GM12878 (cell line): ENCODE measurements around the gene CREB3L4. TPM values are rescaled to one million over a fixed set of nuclear protein-coding genes. Genes with fewer than 3 reads are reported as not detected.

Source experiments
- ATAC-seq: fragments of 200-7000 bp; cut with Tn5 transposase; 3 replicates; pipeline ENCODE4 v1.9.1; 2020; ENCODE audit warnings: mild to moderate bottlenecking, moderate library complexity
- BruUV-seq: library from RNA; stranded (reverse); fragments of 400-500 nt; replicated peaks from 2 replicates; lab custom pipeline; 2021; lab: Mats Ljungman, UMichigan
- CTCF ChIA-PET: fragments of 300-600 bp; sonication (Branson Sonifier 250); formaldehyde crosslinking; extraction: SDS; loops from one replicate; lab custom pipeline; 2021; ENCODE audit warnings: inconsistent platforms; lab: Yijun Ruan, JAX
- POLR2A ChIA-PET: fragments of 350-600 bp; formaldehyde crosslinking; extraction: SDS; loops from one replicate; lab custom pipeline; 2021; ENCODE audit warnings: inconsistent platforms; lab: Charles Lee
- RAD21 ChIA-PET: fragments of 300-600 bp; sonication (Branson Sonifier 250); formaldehyde crosslinking; loops from one replicate; lab custom pipeline; 2023; ENCODE audit warnings: antibody characterized with exemption; ENCODE audit not compliant: unreplicated experiment; lab: Charles Lee
- SMC1A ChIA-PET: fragments of 300-600 bp; sonication (Branson Sonifier 250); formaldehyde crosslinking; loops from one replicate; lab custom pipeline; 2023; ENCODE audit not compliant: unreplicated experiment, uncharacterized antibody; lab: Charles Lee
- DNase-seq: peaks from one replicate; pipeline ENCODE4 v3.0.0-alpha.2; 2011; ENCODE audit warnings: low read depth, low spot score
- FAIRE-seq: peaks from 3 replicates; lab custom pipeline; 2011; peaks lifted over from hg19 to GRCh38; lab: Jason Lieb, UNC
- H2AFZ ChIP-seq: 2 replicates; pipeline ENCODE4 v1.6.0; 2011; ENCODE audit warnings: low read depth, low read length, control low read depth; ENCODE audit not compliant: control insufficient read depth
- H3K27ac ChIP-seq: 2 replicates; pipeline ENCODE4 v1.5.1; 2011; ENCODE audit warnings: control low read depth; ENCODE audit not compliant: control insufficient read depth, insufficient read depth
- H3K27me3 ChIP-seq, 2 experiments: replicated peaks in 1 of 2; 2 replicates each; pipeline versions ENCODE4 v1.6.0 to v1.6.1; 2011; ENCODE audit warnings: low read length in 1 of 2; ENCODE audit not compliant: control insufficient read depth in 2 of 2, insufficient read depth in 2 of 2
- H3K36me3 ChIP-seq, 2 experiments: 2 replicates each; pipeline ENCODE4 v1.5.1; 2011; ENCODE audit warnings: low read length in 1 of 2; ENCODE audit not compliant: control insufficient read depth in 2 of 2, insufficient read depth in 2 of 2
- H3K4me1 ChIP-seq: 2 replicates; pipeline ENCODE4 v1.6.1; 2011; ENCODE audit warnings: mild to moderate bottlenecking, low read length, moderate library complexity, mixed read lengths; ENCODE audit not compliant: control insufficient read depth, insufficient read depth
- H3K4me2 ChIP-seq: 2 replicates; pipeline ENCODE4 v1.6.0; 2011; ENCODE audit warnings: control low read depth; ENCODE audit not compliant: control insufficient read depth, insufficient read depth
- H3K4me3 ChIP-seq: fragments of 200-600 bp; sonication (generic); 2 replicates; pipeline ENCODE4 v1.5.1; 2016
- H3K79me2 ChIP-seq: 2 replicates; pipeline ENCODE4 v1.6.0; 2011; ENCODE audit warnings: low read length; ENCODE audit not compliant: control insufficient read depth, insufficient read depth
- H3K9ac ChIP-seq: 2 replicates; pipeline ENCODE4 v1.8.0; 2011; ENCODE audit warnings: low read length, control low read depth, mixed read lengths; ENCODE audit not compliant: control insufficient read depth, insufficient read depth
- H3K9me3 ChIP-seq: replicated peaks from 3 replicates; pipeline ENCODE4 v1.5.1; 2011; ENCODE audit warnings: mild to moderate bottlenecking, low read length; ENCODE audit not compliant: control insufficient read depth, insufficient read depth
- H4K20me1 ChIP-seq: 2 replicates; pipeline ENCODE4 v1.6.0; 2011; ENCODE audit not compliant: control insufficient read depth, insufficient read depth
- BCL11A ChIP-seq: IDR thresholded peaks from 2 replicates; pipeline ENCODE4 v1.6.1; 2011; ENCODE audit warnings: low read depth, low read length
- BMI1 ChIP-seq: fragments of 450-650 bp; IDR thresholded peaks from 2 replicates; pipeline ENCODE4 v1.6.1; 2016; ENCODE audit warnings: mild to moderate bottlenecking, moderate library complexity, borderline replicate concordance
- EGR1 ChIP-seq, 2 experiments: IDR thresholded peaks; 1 replicate in 1 of 2; 2 replicates in 1 of 2; pipeline ENCODE4 v1.6.1; 2011 to 2012; ENCODE audit warnings: low read depth in 2 of 2, low read length in 2 of 2, borderline replicate concordance in 1 of 2, mild to moderate bottlenecking in 1 of 2, moderate library complexity in 1 of 2
- FOXK2 ChIP-seq: fragments of 450-650 bp; IDR thresholded peaks from 2 replicates; pipeline ENCODE4 v1.6.1; 2017; ENCODE audit warnings: mild to moderate bottlenecking, moderate library complexity
- GATAD2B ChIP-seq: fragments of 450-650 bp; conservative IDR thresholded peaks from 2 replicates; pipeline ENCODE4 v1.6.1; 2017; ENCODE audit warnings: low read depth, mild to moderate bottlenecking, moderate library complexity
- IKZF1 ChIP-seq: fragments of 450-650 bp; conservative IDR thresholded peaks from 2 replicates; pipeline ENCODE4 v1.6.1; 2017; ENCODE audit warnings: antibody characterized with exemption, mild to moderate bottlenecking
- MTA2 ChIP-seq: fragments of 450-650 bp; IDR thresholded peaks from 2 replicates; pipeline ENCODE4 v1.6.1; 2016; ENCODE audit warnings: low read depth, mild to moderate bottlenecking, moderate library complexity
- MXI1 ChIP-seq: fragments of 150-350 bp; IDR thresholded peaks from 2 replicates; pipeline ENCODE4 v1.6.1; 2011; ENCODE audit warnings: low read depth, mild to moderate bottlenecking, inconsistent platforms, low read length, improper control_type of control experiment
- POLR2A ChIP-seq: IDR thresholded peaks from 2 replicates; pipeline ENCODE4 v1.6.1; 2011; ENCODE audit warnings: low read depth, mild to moderate bottlenecking, low read length
- SMAD5 ChIP-seq: IDR thresholded peaks from 2 replicates; pipeline ENCODE4 v1.6.1; 2016; ENCODE audit warnings: antibody characterized with exemption, low read depth
- SP1 ChIP-seq: IDR thresholded peaks from one replicate; pipeline ENCODE4 v1.6.1; 2011; ENCODE audit warnings: low read depth, low read length
- WGBS: methylation state at CpG from one replicate; pipeline ENCODE4 v1.1.6; 2016; ENCODE audit warnings: low lambda C conversion rate; ENCODE audit not compliant: insufficient replicate concordance, insufficient coverage; ENCODE audit errors: missing lambda C conversion rate; 5-methylcytosine and 5-hydroxymethylcytosine counted together
- in situ Hi-C: fragments of 300-500 bp; cut with MboI; formaldehyde crosslinking; loops from 9 replicates; pipeline ENCODE4 v1.14.3; 2018; ENCODE audit warnings: mixed read lengths
- intact Hi-C: fragments of 100-400 bp; cut with micrococcal nuclease; formaldehyde crosslinking; loops from one replicate; pipeline ENCODE4 v1.14.2; 2022; ENCODE audit not compliant: unreplicated experiment
- polyA plus RNA-seq, 11 experiments: library from polyadenylated mRNA; depleted of rRNA in 4 of 11; unstranded in 6 of 11; stranded (reverse) in 5 of 11; fragments of >200 nt; fragmentation: Nextera tagmentation in 4 of 11; fragmentation: Illumina TruSeq in 1 of 11; extraction: Ambion mirVana in 4 of 11; extraction: Trizol in 1 of 11; gene quantifications; 1 replicate in 1 of 11; 2 replicates in 10 of 11; pipeline versions ENCODE4 v1.2.1 to v1.2.3, GENCODE V29; 2011 to 2016; ENCODE audit warnings: inconsistent platforms in 2 of 11, missing spikeins in 2 of 11, low read depth in 1 of 11
- total RNA-seq, 4 experiments: library from RNA; depleted of rRNA in 3 of 4; stranded (reverse); fragments of >200 nt in 3 of 4; fragmentation: Illumina TruSeq in 1 of 4; extraction: Trizol in 1 of 4; gene quantifications; 2 replicates each; pipeline versions ENCODE4 v1.2.1 to v1.2.3, GENCODE V29; 2013 to 2021
- TF ChIP-seq, protein P1 (sequence below): IDR thresholded peaks from 2 replicates; pipeline ENCODE4 v1.6.1; 2011; ENCODE audit warnings: borderline replicate concordance, low read depth, mild to moderate bottlenecking, moderate library complexity, mixed read lengths, low read length; ENCODE audit not compliant: insufficient read depth; ENCODE audit errors: extremely low read length
- TF ChIP-seq, protein P2 (sequence below): fragments of 450-650 bp; IDR thresholded peaks from 2 replicates; pipeline ENCODE4 v1.6.1; 2017; ENCODE audit warnings: mild to moderate bottlenecking, low read depth, inconsistent platforms; ENCODE audit not compliant: poor library complexity, severe bottlenecking
- TF ChIP-seq, protein P3 (sequence below): fragments of 450-650 bp; IDR thresholded peaks from 2 replicates; pipeline ENCODE4 v1.6.1; 2017; ENCODE audit warnings: antibody characterized with exemption, mild to moderate bottlenecking, moderate library complexity

Gene CREB3L4
- total and polyA plus RNA-seq, 10 of the 15 experiments (the other 5 are each of a cell fraction or from before 2014, with no cell fraction given), result 9.7 to 14.0 (median 12.1) TPM

DNA sequence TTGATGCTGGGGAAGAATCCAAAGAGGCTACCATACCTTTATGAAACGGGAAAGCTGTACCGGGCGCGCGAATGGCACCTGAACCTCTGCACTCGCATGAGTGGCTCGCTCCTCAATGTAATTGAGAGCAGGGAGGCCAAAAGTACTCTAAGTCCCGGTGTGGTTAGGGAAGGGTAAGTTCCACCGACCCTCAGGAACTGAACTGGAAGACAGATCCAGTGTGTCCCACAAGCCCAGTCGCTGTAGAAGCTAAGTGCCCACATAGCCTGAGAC lies 46.0 kb upstream of the CREB3L4 start:
- H3K9ac ChIP-seq, result peak overlapping the region; percentile 78
- peak overlapping the region; percentile 93 for H3K4me2 ChIP-seq
- CTCF ChIA-PET, result interaction anchor here (0.7 to 14.9 kb wide), 18 partner anchors 11 to 295 kb away, joined by 3 to 138 read pairs (median 5); partner anchors contain the start of genes CREB3L4, DENND4B, RAB13 and S100A13
- intact Hi-C loops, result loop anchor here (2.0 to 5.0 kb wide), 5 partner anchors 23 to 193 kb away; partner anchors contain the start of genes INTS3 and RAB13
- peaks cover 62% of the 10 kb centered on the region for H3K79me2 ChIP-seq
- TF ChIP-seq, protein P1, sequence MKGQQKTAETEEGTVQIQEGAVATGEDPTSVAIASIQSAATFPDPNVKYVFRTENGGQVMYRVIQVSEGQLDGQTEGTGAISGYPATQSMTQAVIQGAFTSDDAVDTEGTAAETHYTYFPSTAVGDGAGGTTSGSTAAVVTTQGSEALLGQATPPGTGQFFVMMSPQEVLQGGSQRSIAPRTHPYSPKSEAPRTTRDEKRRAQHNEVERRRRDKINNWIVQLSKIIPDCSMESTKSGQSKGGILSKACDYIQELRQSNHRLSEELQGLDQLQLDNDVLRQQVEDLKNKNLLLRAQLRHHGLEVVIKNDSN, result no peak
- 0 out of 2 replicates have a peak, but pooled peaks have one; percentile 37 for TF ChIP-seq POLR2A
- TF ChIP-seq, protein P2, sequence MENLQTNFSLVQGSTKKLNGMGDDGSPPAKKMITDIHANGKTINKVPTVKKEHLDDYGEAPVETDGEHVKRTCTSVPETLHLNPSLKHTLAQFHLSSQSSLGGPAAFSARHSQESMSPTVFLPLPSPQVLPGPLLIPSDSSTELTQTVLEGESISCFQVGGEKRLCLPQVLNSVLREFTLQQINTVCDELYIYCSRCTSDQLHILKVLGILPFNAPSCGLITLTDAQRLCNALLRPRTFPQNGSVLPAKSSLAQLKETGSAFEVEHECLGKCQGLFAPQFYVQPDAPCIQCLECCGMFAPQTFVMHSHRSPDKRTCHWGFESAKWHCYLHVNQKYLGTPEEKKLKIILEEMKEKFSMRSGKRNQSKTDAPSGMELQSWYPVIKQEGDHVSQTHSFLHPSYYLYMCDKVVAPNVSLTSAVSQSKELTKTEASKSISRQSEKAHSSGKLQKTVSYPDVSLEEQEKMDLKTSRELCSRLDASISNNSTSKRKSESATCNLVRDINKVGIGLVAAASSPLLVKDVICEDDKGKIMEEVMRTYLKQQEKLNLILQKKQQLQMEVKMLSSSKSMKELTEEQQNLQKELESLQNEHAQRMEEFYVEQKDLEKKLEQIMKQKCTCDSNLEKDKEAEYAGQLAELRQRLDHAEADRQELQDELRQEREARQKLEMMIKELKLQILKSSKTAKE, result no peak
- TF ChIP-seq, protein P3, sequence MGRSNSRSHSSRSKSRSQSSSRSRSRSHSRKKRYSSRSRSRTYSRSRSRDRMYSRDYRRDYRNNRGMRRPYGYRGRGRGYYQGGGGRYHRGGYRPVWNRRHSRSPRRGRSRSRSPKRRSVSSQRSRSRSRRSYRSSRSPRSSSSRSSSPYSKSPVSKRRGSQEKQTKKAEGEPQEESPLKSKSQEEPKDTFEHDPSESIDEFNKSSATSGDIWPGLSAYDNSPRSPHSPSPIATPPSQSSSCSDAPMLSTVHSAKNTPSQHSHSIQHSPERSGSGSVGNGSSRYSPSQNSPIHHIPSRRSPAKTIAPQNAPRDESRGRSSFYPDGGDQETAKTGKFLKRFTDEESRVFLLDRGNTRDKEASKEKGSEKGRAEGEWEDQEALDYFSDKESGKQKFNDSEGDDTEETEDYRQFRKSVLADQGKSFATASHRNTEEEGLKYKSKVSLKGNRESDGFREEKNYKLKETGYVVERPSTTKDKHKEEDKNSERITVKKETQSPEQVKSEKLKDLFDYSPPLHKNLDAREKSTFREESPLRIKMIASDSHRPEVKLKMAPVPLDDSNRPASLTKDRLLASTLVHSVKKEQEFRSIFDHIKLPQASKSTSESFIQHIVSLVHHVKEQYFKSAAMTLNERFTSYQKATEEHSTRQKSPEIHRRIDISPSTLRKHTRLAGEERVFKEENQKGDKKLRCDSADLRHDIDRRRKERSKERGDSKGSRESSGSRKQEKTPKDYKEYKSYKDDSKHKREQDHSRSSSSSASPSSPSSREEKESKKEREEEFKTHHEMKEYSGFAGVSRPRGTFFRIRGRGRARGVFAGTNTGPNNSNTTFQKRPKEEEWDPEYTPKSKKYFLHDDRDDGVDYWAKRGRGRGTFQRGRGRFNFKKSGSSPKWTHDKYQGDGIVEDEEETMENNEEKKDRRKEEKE, result no peak
- TF ChIP-seq MXI1, result no peak
- TF ChIP-seq FOXK2, result no peak
- no peak for TF ChIP-seq SP1
- TF ChIP-seq SMAD5, result no peak
- no peak for TF ChIP-seq MTA2
- no peak for TF ChIP-seq BMI1
- TF ChIP-seq GATAD2B, result no peak
- TF ChIP-seq EGR1 (IDR thresholded peaks at IDR 0.05; ENCODE audit: borderline replicate concordance in 1 of 2, low read depth in 2 of 2, low read length in 2 of 2), result no peak
- 0 out of 2 replicates have a peak, but pooled peaks have one; percentile 10 for TF ChIP-seq IKZF1
- no peak for TF ChIP-seq BCL11A
- no peaks in the 10 kb centered on the region for H4K20me1 ChIP-seq
- WGBS, result under 1% methylated on average over 10 of the region's 10 CpGs
- DNase-seq, result no peak
- H2AFZ ChIP-seq, result no peak overlapping the region
- SMC1A ChIA-PET, result interaction anchor here (0.8 to 7.7 kb wide), 21 partner anchors 12 to 130 kb away, joined by 3 to 59 read pairs (median 5); partner anchors contain the start of genes CREB3L4, DENND4B, RAB13 and RPS27
- POLR2A ChIA-PET, result interaction anchor here (0.6 to 10.1 kb wide), 11 partner anchors 8 to 183 kb away, joined by 3 to 83 read pairs (median 4); partner anchors contain the start of genes CREB3L4, DENND4B, JTB and SLC39A1
- RAD21 ChIA-PET, result interaction anchor here (0.5 to 6.4 kb wide), 19 partner anchors 24 to 190 kb away, joined by 3 to 55 read pairs (median 5); partner anchors contain the start of genes CRTC2, DENND4B, JTB and RAB13
- H3K4me3 ChIP-seq, result peak overlapping the region; percentile 98
- in situ Hi-C loops, result no loop called here
- TSS peak; percentile 60 for BruUV-seq
- H3K4me1 ChIP-seq, result peaks cover 3% of the 10 kb centered on the region; the same call in 1 of the 2 replicates
- ATAC-seq, result no peak
- peak overlapping the region; percentile 83 for H3K27ac ChIP-seq
- peaks cover 0 to 9% of the 10 kb centered on the region in 2 experiments; a peak in 2 of 4 replicates for H3K36me3 ChIP-seq
- no peaks in the 10 kb centered on the region for H3K27me3 ChIP-seq
- H3K9me3 ChIP-seq, result no peaks in the 10 kb centered on the region
- no peak for FAIRE-seq
